ENCODE data around the gene OCRL. TPM values are rescaled to one million over a fixed set of nuclear protein-coding genes. Genes with fewer than 3 reads are reported as not detected.

Gene OCRL
- total and polyA plus RNA-seq, 2 of the 13 experiments (the other 11 are each of a cell fraction or from before 2014, with no cell fraction given), result 13.4 to 32.0 TPM

DNA sequence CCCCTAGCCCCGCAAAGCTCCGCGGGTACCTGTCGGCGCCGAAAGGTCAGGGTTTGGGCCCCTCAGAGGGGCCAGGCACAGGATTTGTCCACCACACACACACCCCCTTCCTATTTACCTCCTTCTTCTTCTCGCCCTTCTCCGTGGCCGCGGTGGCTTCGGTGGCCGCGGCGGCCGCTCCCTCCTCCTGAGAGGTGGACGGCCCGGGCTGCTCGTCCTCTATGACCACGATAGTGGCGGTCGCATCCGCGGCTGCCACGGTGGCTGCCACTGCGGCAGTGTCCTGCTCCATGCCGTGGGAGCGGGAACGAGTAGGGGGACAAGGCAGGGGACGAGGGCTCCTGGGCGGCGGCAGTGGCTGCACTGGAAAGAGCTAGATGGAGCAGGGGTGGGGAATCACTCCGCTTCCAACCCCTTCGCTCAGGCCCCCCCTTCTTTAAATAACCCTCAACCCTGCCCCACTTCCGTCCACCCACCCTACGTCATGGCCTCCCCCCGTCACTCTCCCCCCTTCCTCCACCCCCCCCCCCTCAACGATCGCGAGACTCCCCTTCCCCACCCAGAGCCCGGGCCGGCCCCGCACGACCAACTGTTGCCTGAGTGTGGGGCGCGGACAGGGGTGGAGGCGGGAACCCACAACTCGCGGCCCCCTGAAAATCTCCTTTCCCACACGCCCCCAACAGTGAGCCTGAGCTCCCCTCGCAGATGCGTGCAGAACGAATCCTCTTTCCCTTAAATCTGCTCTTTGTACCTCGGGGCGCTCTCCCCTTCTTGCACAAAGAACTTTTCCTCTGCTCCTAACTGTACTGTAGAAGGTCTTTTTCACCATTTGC is 16.8 kb upstream of the OCRL start, which contains the start of gene SMARCA1 (continued):
- peak; percentile 44 for TF ChIP-seq TAF15 (IDR thresholded peaks at IDR 0.05; ENCODE audit: low read depth, low read length, poor library complexity, severe bottlenecking)
- no peak for TF ChIP-seq ZKSCAN1 (IDR thresholded peaks at IDR 0.05; ENCODE audit: low read length)
- no peak for TF ChIP-seq KAT2B (IDR thresholded peaks at IDR 0.05; ENCODE audit: borderline replicate concordance, low read depth, low read length)
- TF ChIP-seq, protein P1, sequence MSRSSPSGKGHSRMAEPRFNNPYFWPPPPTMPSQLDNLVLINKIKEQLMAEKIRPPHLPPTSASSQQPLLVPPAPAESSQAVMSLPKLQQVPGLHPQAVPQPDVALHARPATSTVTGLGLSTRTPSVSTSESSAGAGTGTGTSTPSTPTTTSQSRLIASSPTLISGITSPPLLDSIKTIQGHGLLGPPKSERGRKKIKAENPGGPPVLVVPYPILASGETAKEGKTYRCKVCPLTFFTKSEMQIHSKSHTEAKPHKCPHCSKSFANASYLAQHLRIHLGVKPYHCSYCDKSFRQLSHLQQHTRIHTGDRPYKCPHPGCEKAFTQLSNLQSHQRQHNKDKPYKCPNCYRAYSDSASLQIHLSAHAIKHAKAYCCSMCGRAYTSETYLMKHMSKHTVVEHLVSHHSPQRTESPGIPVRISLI (CRISPR knock-in tag; IDR thresholded peaks at IDR 0.05; ENCODE audit: borderline replicate concordance), result no peak
- no peak for TF ChIP-seq SCMH1 (CRISPR knock-in tag; IDR thresholded peaks at IDR 0.05; ENCODE audit: borderline replicate concordance)
- TF ChIP-seq, protein P2, sequence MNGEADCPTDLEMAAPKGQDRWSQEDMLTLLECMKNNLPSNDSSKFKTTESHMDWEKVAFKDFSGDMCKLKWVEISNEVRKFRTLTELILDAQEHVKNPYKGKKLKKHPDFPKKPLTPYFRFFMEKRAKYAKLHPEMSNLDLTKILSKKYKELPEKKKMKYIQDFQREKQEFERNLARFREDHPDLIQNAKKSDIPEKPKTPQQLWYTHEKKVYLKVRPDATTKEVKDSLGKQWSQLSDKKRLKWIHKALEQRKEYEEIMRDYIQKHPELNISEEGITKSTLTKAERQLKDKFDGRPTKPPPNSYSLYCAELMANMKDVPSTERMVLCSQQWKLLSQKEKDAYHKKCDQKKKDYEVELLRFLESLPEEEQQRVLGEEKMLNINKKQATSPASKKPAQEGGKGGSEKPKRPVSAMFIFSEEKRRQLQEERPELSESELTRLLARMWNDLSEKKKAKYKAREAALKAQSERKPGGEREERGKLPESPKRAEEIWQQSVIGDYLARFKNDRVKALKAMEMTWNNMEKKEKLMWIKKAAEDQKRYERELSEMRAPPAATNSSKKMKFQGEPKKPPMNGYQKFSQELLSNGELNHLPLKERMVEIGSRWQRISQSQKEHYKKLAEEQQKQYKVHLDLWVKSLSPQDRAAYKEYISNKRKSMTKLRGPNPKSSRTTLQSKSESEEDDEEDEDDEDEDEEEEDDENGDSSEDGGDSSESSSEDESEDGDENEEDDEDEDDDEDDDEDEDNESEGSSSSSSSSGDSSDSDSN (CRISPR knock-in tag; IDR thresholded peaks at IDR 0.05), result peak; percentile 69; the same call in 1 of the 2 replicates
- TF ChIP-seq ZFX (CRISPR knock-in tag; IDR thresholded peaks at IDR 0.05; ENCODE audit: low read depth), result peak; percentile 34; the same call in 1 of the 2 replicates
- TF ChIP-seq SP4 (CRISPR knock-in tag; IDR thresholded peaks at IDR 0.05), result 0 out of 2 replicates have a peak, but pooled peaks have one; percentile 19
- no peak; the same call in 1 of the 2 replicates for TF ChIP-seq TBX2 (CRISPR knock-in tag; IDR thresholded peaks at IDR 0.05; ENCODE audit: borderline replicate concordance)
- 0 out of 2 replicates have a peak, but pooled peaks have one; percentile 20 for TF ChIP-seq ZNF670 (CRISPR knock-in tag; IDR thresholded peaks at IDR 0.05; ENCODE audit: borderline replicate concordance)
- peak; percentile 62; the same call in 1 of the 2 replicates for TF ChIP-seq NFKB2 (CRISPR knock-in tag; IDR thresholded peaks at IDR 0.05; ENCODE audit: borderline replicate concordance)
- TF ChIP-seq ATF1 (CRISPR knock-in tag; IDR thresholded peaks at IDR 0.05), result peak; percentile 21; the same call in 1 of the 2 replicates
- TF ChIP-seq, protein P3, sequence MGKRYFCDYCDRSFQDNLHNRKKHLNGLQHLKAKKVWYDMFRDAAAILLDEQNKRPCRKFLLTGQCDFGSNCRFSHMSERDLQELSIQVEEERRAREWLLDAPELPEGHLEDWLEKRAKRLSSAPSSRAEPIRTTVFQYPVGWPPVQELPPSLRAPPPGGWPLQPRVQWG (CRISPR knock-in tag; IDR thresholded peaks at IDR 0.05; ENCODE audit: borderline replicate concordance, low read depth), result no peak
- no peak for TF ChIP-seq HMGA1 (CRISPR knock-in tag; conservative IDR thresholded peaks at IDR 0.05)
- TF ChIP-seq ZNF136 (CRISPR knock-in tag; IDR thresholded peaks at IDR 0.05; ENCODE audit: low read depth), result no peak
- TF ChIP-seq, protein P4, sequence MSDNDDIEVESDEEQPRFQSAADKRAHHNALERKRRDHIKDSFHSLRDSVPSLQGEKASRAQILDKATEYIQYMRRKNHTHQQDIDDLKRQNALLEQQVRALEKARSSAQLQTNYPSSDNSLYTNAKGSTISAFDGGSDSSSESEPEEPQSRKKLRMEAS (IDR thresholded peaks at IDR 0.05), result 0 out of 2 replicates have a peak, but pooled peaks have one; percentile 11
- TF ChIP-seq, protein P5, sequence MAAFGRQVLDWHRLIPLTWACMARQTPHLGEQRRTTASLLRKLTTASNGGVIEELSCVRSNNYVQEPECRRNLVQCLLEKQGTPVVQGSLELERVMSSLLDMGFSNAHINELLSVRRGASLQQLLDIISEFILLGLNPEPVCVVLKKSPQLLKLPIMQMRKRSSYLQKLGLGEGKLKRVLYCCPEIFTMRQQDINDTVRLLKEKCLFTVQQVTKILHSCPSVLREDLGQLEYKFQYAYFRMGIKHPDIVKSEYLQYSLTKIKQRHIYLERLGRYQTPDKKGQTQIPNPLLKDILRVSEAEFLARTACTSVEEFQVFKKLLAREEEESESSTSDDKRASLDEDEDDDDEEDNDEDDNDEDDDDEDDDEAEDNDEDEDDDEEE (CRISPR knock-in tag; IDR thresholded peaks at IDR 0.05), result no peak
- peak; percentile 26; the same call in 1 of the 2 replicates for TF ChIP-seq CREM (IDR thresholded peaks at IDR 0.05)
- TF ChIP-seq CREM (CRISPR knock-in tag; IDR thresholded peaks at IDR 0.05), result no peak
- peak; percentile 41; the same call in 1 of the 2 replicates for TF ChIP-seq ZNF768 (CRISPR knock-in tag; IDR thresholded peaks at IDR 0.05)
- TF ChIP-seq, protein P6, sequence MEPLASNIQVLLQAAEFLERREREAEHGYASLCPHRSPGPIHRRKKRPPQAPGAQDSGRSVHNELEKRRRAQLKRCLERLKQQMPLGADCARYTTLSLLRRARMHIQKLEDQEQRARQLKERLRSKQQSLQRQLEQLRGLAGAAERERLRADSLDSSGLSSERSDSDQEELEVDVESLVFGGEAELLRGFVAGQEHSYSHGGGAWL (CRISPR knock-in tag; IDR thresholded peaks at IDR 0.05), result 0 out of 2 replicates have a peak, but pooled peaks have one; percentile 31
- no peak for TF ChIP-seq ZNF891 (CRISPR knock-in tag; IDR thresholded peaks at IDR 0.05)
- TF ChIP-seq KLF12 (CRISPR knock-in tag; IDR thresholded peaks at IDR 0.05; ENCODE audit: borderline replicate concordance), result no peak
- no peak for TF ChIP-seq ZNF484 (CRISPR knock-in tag; IDR thresholded peaks at IDR 0.05; ENCODE audit: borderline replicate concordance, low read depth)

Data from HepG2 (cell line).